Measurements from ENCODE around the gene TMEM139.
A peak's percentile ranks its signal among the peaks of the same experiment; 100 is the strongest.
"Not testable (repeated sequence)": the region's sequence is repeated elsewhere in the genome, so short reads cannot be mapped to it uniquely, and the experiment has no call there.

Gene TMEM139

GRCh38 chr7:143259765-143260164 is 25.0 kb upstream of the TMEM139 start:
- DNase-seq (ENCODE audit: low spot score), result no peak

- no peak for DNase-seq (ENCODE audit: low spot score)
Observed at GRCh38 chr7:143261901-143262300, 22.9 kb upstream of the TMEM139 start.

- peak; percentile 84 for DNase-seq (ENCODE audit: low spot score)
Observed at GRCh38 chr7:143263266-143264195, 21.2 kb upstream of the TMEM139 start, which contains the start of gene GSTK1. TSS of gene GSTK1 (plus strand) at chr7:143263441. CDS start at chr7:143263514, 73 bp downstream.

GRCh38 chr7:143264196-143264568 is 20.6 kb upstream of the TMEM139 start:
- DNase-seq (ENCODE audit: low spot score), result not testable (repeated sequence)

- DNase-seq (ENCODE audit: low spot score), result no peak
Observed at GRCh38 chr7:143265017-143265693, 19.6 kb upstream of the TMEM139 start.

- DNase-seq (ENCODE audit: low spot score), result no peak
Observed at GRCh38 chr7:143269251-143269650, 15.5 kb upstream of the TMEM139 start.

- DNase-seq (ENCODE audit: low spot score), result no peak
Observed at GRCh38 chr7:143271240-143271639, 13.5 kb upstream of the TMEM139 start.

- no peak for DNase-seq (ENCODE audit: low spot score)
Observed at GRCh38 chr7:143272871-143273270, 11.9 kb upstream of the TMEM139 start.

GRCh38 chr7:143279186-143280098 is 5.3 kb upstream of the TMEM139 start:
- peak; percentile 89 for DNase-seq (ENCODE audit: low spot score)

GRCh38 chr7:143280160-143280559 is 4.6 kb upstream of the TMEM139 start:
- no peak for DNase-seq (ENCODE audit: low spot score)

- DNase-seq (ENCODE audit: low spot score), result no peak
Observed at GRCh38 chr7:143280566-143280965, 4.2 kb upstream of the TMEM139 start.

GRCh38 chr7:143281529-143281928 is 3.2 kb upstream of the TMEM139 start:
- DNase-seq (ENCODE audit: low spot score), result no peak

- DNase-seq (ENCODE audit: low spot score), result no peak
Observed at GRCh38 chr7:143282124-143282523, 2.6 kb upstream of the TMEM139 start.

- no peak for DNase-seq (ENCODE audit: low spot score)
Observed at GRCh38 chr7:143283381-143283780, 1.4 kb upstream of the TMEM139 start.

GRCh38 chr7:143285470-143285778 is 666 bp downstream of the TMEM139 start:
- DNase-seq (ENCODE audit: low spot score), result no peak

- peak; percentile 89 for DNase-seq (ENCODE audit: low spot score)
Observed at GRCh38 chr7:143285806-143286521, 1.2 kb downstream of the TMEM139 start.

- DNase-seq (ENCODE audit: low spot score), result peak; percentile 65
Observed at GRCh38 chr7:143286522-143286890, 1.7 kb downstream of the TMEM139 start.

GRCh38 chr7:143287339-143287934 is 2.7 kb downstream of the TMEM139 start:
- no peak for DNase-seq (ENCODE audit: low spot score)

GRCh38 chr7:143287935-143288826 is 3.4 kb downstream of the TMEM139 start, which contains the start of gene CASP2:
TSS of gene CASP2 (plus strand) at chr7:143288351. CDS start at chr7:143288456, 105 bp downstream.
- peak; percentile 98 for DNase-seq (ENCODE audit: low spot score)

GRCh38 chr7:143288836-143289235 is 4.1 kb downstream of the TMEM139 start:
- no peak for DNase-seq (ENCODE audit: low spot score)

All from putamen (tissue), 1 donor.